Left cardiac atrium (tissue), 4 donors: Measurements from ENCODE around the gene GPC6. TPM values are rescaled to one million over a fixed set of nuclear protein-coding genes. Genes with fewer than 3 reads are reported as not detected.
A peak's percentile ranks its signal among the peaks of the same experiment; 100 is the strongest.

ENCODE experiments used
- ATAC-seq, 2 donors: fragments of 200-7000 bp; cut with Tn5 transposase; one replicate each; pipeline ENCODE4 v1.9.1; 2020; ENCODE audit warnings: mild to moderate bottlenecking in 2 of 2, moderate library complexity in 2 of 2
- DNase-seq: peaks from one replicate; pipeline ENCODE4 v3.0.0-alpha.2; 2020
- intact Hi-C, 2 donors: fragments of 100-400 bp; cut with DNase I; formaldehyde crosslinking; loops; one replicate each; pipeline versions ENCODE4 v1.14.1 to v1.15.1; 2022 to 2023
- total RNA-seq, 2 donors: library from RNA; stranded (reverse); fragmentation: NEBNext Ultra II Directional; extraction: Animal tissue kit (Norgen Biotek cat#: 25700); gene quantifications; one replicate each; pipeline ENCODE4 v1.2.1, GENCODE V29; 2021
- donor health status: DM: no; HTN: yes; CAD: no.
- donor health status: DM: no; HTN: yes; CAD: no; lungs with severe emphysema.
- donor health status: DM: yes; HTN: yes; CAD: no.
- donor health status: Dilated cardiomyopathy.

GPC6 gene
- total RNA-seq, 2 donors from 2014 or later = 2.8 to 5.4 TPM

DNA sequence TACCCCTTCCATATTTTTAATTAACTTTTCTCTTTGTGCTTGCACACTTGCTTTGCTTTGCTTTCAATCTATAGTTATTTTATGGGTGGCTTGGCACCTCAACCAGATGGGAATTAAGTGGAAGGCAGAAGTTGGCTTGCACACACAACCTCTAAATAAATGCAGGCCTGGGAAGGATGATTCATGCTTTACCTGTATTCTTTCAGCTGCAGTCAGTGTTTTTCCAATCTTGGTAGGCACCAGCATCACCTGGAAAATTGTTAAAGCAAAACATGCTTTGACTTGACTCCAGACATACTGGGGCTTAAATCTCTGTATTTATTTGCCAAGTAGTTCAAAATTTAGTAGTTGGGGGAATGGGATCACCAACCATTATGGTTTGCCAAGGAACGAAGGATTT lies 543.0 kb downstream of the GPC6 start:
- no peak for DNase-seq
- ATAC-seq = no peak
- intact Hi-C loops = no loop called here

DNA sequence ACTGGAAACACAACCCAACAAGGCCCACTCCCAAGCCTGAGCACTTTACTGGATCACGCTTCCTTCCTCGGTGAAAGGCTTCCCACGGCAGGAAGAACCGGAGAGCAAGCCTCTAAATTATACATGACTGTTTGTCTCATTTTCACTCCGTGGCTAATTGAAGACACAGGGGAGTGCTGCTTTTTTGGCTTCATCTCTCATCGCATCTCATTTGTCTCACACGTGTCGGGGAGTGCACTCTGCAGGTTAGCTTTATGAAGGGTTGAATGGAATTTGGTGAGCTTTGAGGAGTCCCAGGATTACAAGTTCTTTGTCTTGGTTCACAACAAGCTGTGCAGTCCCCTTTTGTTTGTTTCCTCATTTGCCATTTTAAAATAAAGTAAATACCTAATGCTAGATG lies 544.6 kb downstream of the GPC6 start:
- DNase-seq = no peak
- intact Hi-C loops = no loop called here
- ATAC-seq = no peak

DNA sequence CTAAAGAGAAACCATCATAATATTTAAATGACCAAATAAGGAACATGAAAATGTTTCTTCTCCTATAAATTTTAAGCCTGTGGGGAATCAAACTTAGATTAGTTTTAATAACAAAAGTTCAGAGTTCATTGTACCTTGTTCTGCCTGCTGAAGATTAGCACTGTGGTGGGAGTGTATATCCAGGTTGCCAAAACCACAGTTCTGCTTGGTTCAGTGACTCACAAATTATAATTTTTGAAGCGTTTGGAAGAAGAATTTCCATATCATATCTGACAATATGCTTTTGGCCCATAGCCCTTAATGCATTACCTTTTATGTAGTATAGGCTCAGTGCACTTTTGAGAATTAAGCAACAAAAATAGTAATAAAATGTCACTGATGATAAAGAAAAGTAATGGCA lies 545.2 kb downstream of the GPC6 start:
- ATAC-seq (peak in 1 of 2 donors; percentile 32), DNase-seq (no peak)
- intact Hi-C loops = no loop called here

DNA sequence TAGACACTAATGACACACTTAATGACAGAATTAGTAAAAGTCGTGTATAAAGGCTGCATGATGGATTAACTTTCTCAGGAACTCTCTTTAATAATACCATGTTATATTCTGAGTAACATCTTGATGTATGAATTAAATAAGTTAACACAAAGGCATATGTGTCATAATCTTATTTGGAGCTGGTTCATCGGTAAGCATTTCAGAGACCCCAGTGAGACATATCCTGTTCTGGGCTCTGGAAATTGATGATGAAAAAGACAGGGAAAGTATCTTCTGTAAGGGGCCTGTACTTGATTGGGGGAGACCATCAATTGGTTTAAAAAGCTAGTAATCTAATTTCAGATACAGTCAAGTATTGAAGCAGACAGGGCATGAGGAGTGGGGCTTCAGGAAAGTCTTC lies 547.9 kb downstream of the GPC6 start:
- DNase-seq (no peak), ATAC-seq (no peak)
- intact Hi-C loops = no loop called here

DNA sequence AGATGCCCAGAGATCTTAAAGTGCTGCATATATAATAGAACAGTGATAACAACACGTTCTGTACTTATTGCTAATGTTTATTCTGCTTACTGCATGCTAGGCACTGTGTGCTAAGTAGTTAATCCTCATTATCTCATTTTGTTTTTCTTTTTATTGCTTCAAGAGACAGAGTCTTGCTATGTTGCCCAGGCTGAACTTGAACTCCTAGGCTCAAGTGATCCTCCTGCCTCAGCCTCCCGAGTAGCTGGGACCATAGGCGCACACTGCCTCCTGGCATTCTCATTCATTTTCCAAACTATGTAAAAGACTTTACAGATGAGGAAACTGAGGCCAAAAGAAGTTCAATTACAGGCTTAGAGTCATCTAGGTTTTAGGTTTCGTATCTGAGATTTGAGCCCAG lies 548.4 kb downstream of the GPC6 start:
- no peak for ATAC-seq
- no peak for DNase-seq
- intact Hi-C loops = no loop called here

DNA sequence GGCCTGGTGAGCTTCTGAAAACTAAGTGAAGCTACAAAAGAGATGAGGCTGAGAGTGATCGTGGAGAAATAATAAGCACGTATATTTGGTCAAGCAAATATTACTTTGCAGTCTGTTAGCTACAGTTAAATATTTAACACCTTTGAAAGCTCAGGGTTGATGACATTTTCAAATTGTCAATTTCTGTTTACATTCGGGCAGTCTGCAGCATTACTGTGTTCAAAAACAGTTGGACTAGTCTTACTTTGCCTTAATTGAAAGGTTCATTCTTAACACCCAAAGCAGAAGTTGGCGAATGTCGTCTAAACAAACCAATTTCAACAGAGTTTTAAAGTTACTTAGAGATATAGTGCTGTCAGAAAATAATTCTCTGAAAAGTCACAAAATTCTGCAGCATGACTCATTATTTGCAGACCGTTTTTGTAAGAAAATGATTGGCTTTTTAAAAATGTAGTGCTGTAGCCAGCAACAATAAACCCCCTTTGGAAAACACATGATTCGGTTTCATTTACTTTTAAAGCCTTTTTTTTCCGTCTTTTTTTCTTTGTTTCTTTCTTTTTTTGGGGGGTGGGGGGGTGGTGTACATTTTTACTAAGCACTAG lies 549.0 kb downstream of the GPC6 start:
- ATAC-seq (peak in 1 of 2 donors; percentile 54), DNase-seq (no peak)
- intact Hi-C loops = no loop called here

DNA sequence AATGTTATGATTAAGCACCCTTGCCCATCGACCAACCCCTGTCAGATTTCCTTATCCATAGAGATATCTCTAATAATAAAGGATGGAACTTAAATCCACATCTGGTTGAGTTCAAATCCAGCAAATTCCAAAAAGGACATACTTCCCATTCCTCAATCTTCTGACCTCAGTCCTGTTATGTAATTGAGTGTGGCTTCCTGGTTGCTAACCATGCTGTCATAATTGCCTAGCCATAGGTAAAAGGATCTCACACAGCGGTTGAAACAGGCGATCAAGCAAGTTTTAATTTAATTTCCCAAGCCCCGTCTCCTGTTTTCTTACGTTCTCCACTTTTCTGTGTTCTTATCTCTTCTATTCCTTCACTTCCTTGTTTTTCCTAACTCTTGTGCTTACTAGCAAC lies 550.3 kb downstream of the GPC6 start:
- intact Hi-C loops = no loop called here
- ATAC-seq = no peak
- DNase-seq = no peak

DNA sequence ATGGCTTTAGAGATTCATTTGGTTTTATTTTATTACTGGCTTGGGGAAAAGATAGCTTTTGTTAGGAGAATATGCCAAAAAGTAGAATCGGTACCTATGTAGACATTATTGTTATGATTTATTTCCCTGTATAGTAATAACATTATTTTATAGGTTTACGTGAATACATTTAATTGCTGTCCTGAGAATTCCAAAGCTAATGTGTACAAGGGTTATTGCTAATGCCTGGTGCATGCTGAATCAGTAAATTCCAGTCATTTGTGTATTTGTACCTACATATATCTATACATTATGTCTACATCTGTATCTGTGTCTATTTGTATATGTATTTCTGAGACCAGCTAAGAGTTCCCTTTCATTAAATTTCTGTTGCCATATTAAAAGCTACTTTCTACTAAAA lies 550.9 kb downstream of the GPC6 start:
- ATAC-seq (no peak), DNase-seq (no peak)
- intact Hi-C loops = no loop called here

DNA sequence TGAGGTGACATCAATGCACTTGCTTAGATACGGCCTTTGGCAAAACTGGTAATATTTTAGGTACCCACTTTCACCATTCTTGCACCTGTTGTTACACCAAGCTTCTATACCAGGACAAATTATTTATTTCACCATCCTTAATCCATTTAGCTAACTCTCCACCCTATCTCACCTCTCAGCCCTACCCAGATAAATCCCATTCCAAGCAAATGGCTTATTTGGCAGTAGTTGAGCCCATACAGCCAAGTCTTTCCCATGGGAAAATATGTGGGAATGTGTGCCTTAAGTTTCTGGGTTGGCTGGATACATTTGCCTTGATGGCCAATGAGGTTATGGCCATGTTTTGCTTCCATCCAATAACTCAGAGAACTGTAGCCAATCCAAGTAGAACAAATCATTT lies 551.9 kb downstream of the GPC6 start:
- ATAC-seq (peak in 1 of 2 donors; percentile 30), DNase-seq (no peak)
- intact Hi-C loops = no loop called here

DNA sequence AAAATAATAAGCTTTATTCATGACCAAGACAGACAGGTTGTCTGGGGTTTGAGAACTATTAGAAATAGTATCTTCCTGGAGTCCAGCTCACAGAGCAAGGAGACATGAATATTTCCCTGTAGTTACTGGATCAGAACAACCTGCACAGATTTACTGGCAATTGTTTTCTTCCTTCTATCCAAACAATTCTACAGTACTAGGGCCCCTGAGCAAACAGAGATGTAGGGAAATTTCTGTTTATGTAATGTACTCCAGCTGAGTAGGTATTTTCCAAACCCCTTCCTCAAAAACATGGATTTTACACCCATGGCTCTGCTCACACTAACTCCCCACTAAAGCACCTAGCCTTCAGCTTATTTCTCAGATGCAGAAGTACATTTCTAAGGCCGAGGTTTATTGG lies 557.6 kb downstream of the GPC6 start:
- ATAC-seq (no peak), DNase-seq (no peak)
- intact Hi-C loops = no loop called here

DNA sequence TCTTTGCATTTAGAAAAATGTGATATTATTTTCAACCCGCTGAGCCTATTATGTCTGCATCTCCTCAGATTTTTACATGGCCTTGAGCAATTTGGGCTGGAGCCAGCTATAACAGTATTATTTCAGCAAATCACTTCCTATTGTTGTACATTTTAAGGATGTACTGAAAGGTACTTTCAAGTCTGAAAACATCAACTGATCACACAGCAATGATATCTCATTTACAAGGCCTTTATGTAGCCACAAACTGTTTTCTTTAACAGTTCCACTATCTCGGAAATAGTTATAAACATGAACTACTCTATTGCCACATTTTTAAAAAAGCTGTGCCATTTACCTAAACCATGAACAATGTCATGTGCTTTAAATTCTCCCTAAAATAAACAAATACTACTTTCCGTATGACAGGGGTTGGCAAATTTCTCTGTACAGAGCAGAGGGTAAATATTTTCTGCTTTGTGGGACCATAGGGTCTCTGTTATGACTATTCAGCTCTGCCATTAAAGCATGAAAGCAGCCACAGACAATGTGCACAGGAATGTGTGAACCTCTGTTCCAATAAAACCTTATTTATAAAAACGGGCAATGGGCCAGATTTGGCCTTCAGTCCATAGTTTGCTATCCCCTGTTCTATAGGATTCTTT lies 560.4 kb downstream of the GPC6 start:
- ATAC-seq = no peak
- DNase-seq = no peak
- intact Hi-C loops = no loop called here

DNA sequence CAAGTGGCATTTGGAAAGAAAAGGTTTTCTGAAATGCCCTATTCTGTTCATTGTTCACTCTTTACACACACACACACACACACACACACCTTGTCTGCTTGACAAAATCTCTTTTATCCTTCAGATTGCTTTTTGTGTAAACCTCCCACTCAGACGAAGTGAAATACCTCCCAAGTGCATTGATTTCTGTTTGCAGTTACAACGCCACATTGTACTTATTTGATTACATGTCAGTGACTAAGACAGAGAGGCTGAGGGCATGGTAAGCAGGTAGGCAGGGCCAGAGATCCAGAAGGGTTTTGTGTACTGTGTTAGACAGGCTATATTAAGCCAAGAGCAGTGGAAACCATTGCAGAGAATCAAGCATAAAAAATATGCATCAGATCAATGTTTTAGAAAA lies 561.8 kb downstream of the GPC6 start:
- intact Hi-C loops = no loop called here
- DNase-seq (no peak), ATAC-seq (no peak)

DNA sequence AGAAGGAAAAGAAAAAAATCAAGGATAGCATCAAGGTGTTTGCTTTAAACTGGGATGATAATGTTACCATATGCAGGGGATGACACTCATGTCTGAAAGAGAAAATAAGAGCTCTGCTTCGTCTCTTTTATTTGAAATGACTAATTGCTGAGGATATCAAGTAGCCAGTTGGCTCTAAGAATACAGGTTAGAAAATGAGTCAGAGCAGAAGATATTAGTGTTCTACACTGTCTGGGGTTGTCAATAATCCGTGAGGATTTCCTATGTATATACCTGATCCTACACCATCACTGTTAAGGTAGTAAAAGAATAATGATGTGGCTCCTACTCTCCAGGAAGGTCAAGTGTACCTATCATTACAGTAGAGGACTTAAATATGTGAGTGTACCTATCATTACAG lies 562.5 kb downstream of the GPC6 start:
- DNase-seq = no peak
- intact Hi-C loops = no loop called here
- ATAC-seq = no peak

DNA sequence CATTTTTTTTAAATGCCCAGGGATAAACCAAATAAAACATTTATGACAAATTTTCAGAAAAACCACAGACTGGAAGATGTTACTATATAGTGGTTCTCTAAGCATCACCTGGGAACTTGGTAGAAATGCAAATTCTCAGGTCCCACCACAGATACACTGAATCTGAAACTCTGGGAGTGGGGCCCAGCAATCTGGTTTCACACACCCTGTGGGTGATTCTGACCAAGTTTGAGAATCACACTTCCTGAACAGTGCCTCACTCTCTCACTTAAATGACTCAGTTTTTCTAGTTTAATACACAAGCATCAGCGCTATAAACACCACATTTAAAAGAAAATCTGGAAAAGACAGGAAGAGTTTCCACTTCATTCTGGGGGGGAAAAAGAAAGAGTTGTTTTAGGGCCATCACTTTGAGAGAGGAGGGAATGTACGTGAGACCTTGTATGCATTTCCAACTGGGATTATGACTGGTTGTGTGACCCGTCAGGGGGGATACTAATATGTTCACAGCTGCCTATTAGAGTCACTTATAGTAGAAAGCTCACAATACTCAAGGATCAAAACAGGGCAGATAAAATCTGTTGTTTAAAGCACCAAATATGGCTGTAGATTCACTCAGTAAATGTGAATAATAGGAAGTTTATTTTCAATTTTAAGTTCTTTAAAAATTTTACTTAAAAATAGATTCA lies 567.7 kb downstream of the GPC6 start:
- no peak for ATAC-seq
- intact Hi-C loops = no loop called here
- DNase-seq = no peak

DNA sequence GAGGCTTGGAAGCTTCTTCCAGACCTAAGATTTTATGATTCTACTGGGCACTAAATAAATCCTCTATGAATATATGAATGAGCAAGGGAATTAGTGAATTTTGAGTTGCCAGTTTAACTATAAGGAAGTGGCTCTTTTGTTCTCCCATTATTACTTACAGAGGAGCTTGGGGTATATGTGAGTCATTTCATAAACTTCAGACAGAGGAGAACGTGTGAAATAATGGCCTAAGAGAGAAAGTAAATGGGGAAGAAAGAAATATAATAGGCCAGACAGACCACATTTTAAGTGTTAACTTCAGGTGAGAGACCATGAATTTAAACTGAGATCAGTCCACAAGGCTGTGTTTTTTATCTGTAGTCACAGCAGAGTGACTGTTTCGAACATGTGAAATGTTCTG lies 570.9 kb downstream of the GPC6 start:
- intact Hi-C loops = no loop called here
- ATAC-seq = no peak
- DNase-seq = no peak

DNA sequence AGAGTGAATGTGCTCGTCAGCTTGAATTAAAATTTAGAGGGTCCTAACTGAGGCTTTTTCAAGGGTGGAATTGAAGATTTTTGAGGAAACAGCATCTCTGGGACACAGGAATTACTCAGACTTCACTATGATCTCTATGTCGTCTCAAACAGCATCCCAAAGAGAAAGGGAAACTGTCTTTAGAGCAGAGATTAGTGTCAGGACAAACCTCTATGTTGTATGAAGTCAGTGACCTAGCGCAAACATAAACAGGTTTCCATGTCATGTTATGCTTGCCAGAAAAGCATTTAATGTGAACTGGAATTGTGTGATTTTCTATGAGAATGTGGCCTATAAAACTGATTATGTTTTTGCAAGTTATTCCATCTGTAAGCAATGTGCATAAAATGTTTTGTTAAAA lies 573.7 kb downstream of the GPC6 start:
- intact Hi-C loops = no loop called here
- ATAC-seq (no peak), DNase-seq (no peak)

DNA sequence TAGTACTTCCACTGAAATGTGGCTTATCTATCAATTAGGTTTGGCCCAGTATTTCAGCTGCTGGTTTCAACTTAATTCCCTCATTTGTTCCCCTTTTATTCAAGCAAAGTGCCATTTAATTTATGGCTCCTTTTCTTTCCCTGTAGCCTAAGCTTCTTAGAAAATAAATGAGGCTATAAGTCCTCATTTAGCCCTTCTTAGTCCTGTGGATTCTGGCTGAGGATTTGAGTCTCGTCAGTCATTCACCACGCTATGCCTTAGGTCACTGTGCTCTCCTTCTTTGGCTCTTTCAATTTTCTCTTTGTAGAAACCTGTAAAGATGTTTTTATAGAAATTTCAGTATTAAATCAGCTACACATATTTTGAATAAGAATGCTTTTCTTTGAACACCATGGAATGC lies 579.1 kb downstream of the GPC6 start:
- DNase-seq (no peak), ATAC-seq (no peak)
- intact Hi-C loops = no loop called here

DNA sequence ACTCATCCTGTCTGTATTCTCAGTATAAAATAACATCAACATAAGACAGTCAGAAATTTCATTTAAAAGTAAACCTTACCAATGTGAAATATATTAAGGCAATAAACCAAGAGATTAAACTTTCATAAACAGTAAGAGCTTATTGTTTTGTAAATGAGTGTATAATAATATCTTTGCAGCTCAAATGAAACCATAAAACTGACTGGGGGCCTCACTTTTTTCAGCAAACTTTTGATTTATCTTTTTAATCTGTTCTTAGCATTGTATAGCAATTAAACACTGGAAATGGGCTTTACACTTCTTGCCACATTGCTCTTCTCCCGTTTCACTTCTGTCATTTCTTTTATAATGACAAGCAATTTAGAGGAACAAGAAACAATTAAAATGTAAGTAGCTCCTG lies 580.3 kb downstream of the GPC6 start:
- DNase-seq (no peak), ATAC-seq (no peak)
- intact Hi-C loops = no loop called here

DNA sequence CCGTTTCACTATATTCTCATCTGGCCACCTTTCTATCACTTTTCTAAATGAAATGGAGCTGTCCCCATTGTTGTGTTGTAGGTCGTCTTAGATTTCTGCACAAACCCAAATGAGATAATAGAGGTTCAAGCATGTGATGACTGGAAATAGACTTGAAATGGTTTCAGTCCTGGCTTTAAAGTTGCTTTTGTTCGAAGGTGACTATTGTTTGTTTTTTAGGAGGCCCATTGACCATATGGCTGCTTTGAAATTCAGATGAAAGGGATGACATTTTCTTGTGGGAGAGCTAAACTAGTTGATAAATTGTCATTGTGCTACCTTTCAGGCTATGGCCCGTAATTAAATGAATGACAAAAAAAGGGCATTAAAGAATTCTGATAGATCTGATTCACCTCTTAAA lies 583.7 kb downstream of the GPC6 start:
- ATAC-seq = no peak
- DNase-seq = no peak
- intact Hi-C loops = no loop called here

DNA sequence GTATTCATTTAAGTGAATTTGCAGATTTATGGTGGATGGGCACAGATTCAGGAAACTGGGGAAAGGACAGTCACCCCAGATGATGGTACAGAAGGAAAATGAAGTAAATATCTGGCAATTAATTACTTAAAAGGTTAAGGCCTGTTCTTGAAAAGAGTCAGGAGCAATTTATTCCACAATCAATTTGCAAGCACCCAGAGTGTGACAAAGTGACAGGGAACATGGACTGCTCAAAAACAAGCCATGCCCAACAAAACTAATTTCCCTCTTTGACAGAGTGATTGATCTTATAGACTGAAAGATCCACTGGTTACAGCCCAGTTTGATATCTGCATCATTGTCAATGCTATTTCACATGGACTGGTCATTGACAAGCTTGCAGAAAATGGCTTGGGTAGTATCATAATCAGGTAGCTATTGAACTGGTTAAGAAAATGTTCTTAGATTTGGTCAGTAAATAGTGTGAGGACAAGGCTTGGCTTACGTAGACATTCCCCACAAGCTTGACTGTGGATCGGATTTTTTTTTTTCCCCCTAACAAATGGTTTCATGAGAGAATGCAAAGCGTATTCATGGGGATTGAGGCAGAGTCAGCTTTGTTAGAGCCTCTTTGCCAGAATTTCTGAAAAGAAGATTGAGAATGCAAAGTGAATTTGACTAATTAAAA lies 584.6 kb downstream of the GPC6 start:
- ATAC-seq = no peak
- intact Hi-C loops = no loop called here
- DNase-seq = no peak

DNA sequence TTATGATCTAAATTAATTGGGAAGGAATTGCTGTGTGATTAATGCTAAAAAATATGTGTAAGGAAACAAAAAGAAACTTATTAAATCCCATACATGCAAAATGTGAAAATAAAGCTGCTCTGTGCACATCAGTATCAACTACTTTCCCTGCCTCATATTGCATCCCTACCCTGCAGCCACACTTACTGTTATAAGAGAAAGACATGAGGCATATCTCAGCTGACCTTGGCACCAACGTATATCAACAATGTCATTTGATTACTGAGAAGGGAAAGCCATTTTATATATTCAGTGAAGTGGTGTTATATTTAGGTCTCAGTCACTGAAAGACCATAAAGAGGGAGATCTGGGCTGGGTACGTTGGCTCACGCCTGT lies 585.1 kb downstream of the GPC6 start:
- no peak for ATAC-seq
- DNase-seq = no peak
- intact Hi-C loops = no loop called here
